Sigmoid colon (tissue), 4 donors: Measurements from ENCODE around the gene DNAJB7.

Experiments used
- EP300 ChIP-seq, 4 donors: sonication (generic); formaldehyde crosslinking; IDR thresholded peaks; one replicate each; pipeline ENCODE4 v1.6.1; 2017; ENCODE audit warnings: antibody characterized with exemption in 4 of 4
- POLR2A ChIP-seq, 2 donors: fragments of 450-650 bp; IDR thresholded peaks; one replicate each; pipeline ENCODE4 v1.6.1; 2016; ENCODE audit warnings: antibody characterized with exemption in 2 of 2, mild to moderate bottlenecking in 2 of 2, moderate library complexity in 2 of 2
- TF ChIP-seq, protein P1 (sequence below), 4 experiments: fragments of 450-650 bp in 3 of 4; fragments of 200-600 bp in 1 of 4; IDR thresholded peaks; one replicate each; pipeline ENCODE4 v1.5.1; 2016 to 2019; ENCODE audit warnings: antibody characterized with exemption in 4 of 4, mild to moderate bottlenecking in 3 of 4, moderate library complexity in 2 of 4

DNA sequence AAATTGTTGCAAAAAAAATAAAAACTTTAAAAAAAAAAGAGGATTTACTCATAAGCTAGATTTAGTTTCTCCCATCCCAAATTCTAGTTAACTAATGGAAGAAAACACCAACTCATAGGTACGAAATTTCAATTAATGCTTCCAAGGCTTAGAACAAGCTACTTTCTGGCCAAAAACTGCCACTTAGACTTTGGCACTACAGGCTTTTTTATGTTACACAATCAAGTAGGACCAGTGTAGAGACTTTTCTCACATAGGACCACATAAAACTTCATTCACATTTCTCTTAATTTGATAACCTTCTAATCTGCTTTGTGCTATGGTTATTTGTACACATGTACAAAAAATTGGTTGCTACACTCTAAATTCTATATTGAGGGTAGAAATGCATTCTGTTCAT lies 8.6 kb downstream of the DNAJB7 start:
- TF ChIP-seq EP300 (IDR thresholded peaks at IDR 0.05) = no peak
- TF ChIP-seq, protein P1, sequence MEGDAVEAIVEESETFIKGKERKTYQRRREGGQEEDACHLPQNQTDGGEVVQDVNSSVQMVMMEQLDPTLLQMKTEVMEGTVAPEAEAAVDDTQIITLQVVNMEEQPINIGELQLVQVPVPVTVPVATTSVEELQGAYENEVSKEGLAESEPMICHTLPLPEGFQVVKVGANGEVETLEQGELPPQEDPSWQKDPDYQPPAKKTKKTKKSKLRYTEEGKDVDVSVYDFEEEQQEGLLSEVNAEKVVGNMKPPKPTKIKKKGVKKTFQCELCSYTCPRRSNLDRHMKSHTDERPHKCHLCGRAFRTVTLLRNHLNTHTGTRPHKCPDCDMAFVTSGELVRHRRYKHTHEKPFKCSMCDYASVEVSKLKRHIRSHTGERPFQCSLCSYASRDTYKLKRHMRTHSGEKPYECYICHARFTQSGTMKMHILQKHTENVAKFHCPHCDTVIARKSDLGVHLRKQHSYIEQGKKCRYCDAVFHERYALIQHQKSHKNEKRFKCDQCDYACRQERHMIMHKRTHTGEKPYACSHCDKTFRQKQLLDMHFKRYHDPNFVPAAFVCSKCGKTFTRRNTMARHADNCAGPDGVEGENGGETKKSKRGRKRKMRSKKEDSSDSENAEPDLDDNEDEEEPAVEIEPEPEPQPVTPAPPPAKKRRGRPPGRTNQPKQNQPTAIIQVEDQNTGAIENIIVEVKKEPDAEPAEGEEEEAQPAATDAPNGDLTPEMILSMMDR (IDR thresholded peaks at IDR 0.05) = no peak
- no peak for TF ChIP-seq POLR2A (IDR thresholded peaks at IDR 0.05)
